NCI-H2029 treated with DMSO at 0.1 percent for 48 hours (cell line): ENCODE results near the gene DSP.
A peak's percentile ranks its signal among the peaks of the same experiment; 100 is the strongest.

ENCODE experiments used
- DNase-seq: peaks from one replicate; lab custom pipeline; 2025; lab: John Stamatoyannopoulos, UW

DSP gene, protein sequence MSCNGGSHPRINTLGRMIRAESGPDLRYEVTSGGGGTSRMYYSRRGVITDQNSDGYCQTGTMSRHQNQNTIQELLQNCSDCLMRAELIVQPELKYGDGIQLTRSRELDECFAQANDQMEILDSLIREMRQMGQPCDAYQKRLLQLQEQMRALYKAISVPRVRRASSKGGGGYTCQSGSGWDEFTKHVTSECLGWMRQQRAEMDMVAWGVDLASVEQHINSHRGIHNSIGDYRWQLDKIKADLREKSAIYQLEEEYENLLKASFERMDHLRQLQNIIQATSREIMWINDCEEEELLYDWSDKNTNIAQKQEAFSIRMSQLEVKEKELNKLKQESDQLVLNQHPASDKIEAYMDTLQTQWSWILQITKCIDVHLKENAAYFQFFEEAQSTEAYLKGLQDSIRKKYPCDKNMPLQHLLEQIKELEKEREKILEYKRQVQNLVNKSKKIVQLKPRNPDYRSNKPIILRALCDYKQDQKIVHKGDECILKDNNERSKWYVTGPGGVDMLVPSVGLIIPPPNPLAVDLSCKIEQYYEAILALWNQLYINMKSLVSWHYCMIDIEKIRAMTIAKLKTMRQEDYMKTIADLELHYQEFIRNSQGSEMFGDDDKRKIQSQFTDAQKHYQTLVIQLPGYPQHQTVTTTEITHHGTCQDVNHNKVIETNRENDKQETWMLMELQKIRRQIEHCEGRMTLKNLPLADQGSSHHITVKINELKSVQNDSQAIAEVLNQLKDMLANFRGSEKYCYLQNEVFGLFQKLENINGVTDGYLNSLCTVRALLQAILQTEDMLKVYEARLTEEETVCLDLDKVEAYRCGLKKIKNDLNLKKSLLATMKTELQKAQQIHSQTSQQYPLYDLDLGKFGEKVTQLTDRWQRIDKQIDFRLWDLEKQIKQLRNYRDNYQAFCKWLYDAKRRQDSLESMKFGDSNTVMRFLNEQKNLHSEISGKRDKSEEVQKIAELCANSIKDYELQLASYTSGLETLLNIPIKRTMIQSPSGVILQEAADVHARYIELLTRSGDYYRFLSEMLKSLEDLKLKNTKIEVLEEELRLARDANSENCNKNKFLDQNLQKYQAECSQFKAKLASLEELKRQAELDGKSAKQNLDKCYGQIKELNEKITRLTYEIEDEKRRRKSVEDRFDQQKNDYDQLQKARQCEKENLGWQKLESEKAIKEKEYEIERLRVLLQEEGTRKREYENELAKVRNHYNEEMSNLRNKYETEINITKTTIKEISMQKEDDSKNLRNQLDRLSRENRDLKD (N-terminal part only)

DNA sequence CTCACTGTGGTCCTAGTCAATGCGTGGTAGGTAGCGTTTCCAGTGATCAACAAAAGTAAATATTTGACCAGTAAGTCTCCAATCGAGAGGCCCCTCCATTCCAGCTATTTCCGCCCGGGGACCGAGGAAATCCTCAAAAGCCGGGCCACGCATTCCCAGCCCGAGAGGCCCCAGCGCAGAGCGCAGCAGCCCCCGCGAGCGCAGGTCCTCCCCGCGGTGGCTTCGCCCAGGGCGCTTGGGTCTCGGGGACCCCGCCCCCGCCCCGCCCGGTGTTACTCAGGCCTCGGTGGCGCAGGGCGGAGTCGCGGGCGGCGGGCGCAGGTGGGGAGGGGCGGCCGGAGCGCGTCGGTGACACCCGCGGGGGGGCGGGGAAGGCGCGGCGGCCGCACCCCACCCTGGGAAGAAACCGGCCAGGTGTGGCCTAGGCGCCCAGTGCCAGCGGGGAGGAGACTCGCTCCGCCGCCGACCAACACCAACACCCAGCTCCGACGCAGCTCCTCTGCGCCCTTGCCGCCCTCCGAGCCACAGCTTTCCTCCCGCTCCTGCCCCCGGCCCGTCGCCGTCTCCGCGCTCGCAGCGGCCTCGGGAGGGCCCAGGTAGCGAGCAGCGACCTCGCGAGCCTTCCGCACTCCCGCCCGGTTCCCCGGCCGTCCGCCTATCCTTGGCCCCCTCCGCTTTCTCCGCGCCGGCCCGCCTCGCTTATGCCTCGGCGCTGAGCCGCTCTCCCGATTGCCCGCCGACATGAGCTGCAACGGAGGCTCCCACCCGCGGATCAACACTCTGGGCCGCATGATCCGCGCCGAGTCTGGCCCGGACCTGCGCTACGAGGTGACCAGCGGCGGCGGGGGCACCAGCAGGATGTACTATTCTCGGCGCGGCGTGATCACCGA, at the start of gene DSP:
Gene DSP (plus strand): TSS at position 497 of the 890 bp plus-strand sequence. CDS start 245 bp downstream, at position 742.
- DNase-seq = peak; percentile 74

- no peak for DNase-seq
These were observed 47.6 kb upstream of the DSP start for GRCh38 chr6:7493866-7494265.

DNA sequence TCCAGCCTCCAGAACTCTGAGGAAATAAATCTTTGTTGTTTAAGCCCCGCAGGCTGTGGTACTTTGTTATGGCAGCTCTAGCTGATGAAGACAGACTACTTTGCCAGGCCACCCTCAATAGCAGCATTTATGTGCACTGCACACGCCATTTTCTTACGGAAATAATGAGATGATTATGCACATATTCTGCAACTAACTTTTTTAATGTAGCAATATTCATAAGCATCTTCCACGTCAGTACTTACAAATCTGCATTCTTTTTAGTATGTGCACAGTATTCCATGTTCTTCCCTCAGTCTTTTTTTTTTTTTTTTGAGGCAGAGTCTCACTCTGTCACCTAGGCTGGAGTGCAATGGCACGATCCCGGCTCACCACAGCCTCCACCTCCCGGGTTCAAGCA, 46.8 kb upstream of the DSP start:
- DNase-seq = no peak

- no peak for DNase-seq
These were observed 45.1 kb upstream of the DSP start for GRCh38 chr6:7496266-7496875.

DNA sequence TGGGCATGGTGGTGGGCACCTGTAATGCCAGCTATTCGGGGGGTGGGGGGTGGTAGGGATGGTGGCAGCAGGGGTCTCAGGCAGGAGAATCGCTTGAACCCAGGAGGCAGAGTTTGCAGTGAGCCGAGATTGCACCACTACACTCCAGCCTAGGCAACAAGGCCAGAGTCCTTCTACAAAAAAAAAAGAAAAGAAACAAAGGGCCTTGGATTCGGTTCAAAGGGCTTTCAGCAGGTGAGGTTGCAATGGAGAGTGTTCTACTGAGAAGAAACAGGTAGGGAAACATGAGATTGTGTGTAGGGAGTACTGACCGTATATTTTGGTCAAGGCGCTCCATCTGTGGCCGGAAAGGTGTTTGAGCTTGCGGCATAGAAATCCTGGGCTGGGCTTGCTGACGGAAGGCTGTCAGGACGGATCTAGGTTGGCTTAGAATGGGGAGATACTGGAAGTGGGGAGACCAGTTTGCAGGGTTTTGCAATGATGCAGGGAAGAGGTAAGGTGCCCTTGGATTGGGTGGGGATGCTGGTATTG, 40.7 kb upstream of the DSP start:
- DNase-seq = no peak

- no peak for DNase-seq
These were observed 38.7 kb upstream of the DSP start for GRCh38 chr6:7502743-7503142.

DNA sequence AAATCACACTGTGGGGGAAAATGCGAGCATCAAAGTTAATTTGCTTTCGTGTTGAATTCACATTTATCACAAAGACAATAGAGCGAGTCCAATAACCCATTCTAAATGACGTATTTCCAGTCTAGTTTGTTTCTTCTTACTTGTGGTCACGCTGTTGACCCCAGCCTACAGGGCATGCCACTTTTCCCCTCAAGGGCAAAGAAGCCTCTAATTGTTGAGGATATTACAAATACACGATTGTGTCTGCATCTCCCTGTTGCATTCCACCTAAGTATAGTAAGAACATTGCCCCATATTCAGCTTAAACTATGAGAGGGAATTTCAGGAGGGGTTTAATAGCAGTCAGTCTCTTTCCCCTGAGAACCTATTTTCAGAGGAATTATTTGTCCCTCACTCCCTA, 37.4 kb upstream of the DSP start:
- DNase-seq = no peak

DNA sequence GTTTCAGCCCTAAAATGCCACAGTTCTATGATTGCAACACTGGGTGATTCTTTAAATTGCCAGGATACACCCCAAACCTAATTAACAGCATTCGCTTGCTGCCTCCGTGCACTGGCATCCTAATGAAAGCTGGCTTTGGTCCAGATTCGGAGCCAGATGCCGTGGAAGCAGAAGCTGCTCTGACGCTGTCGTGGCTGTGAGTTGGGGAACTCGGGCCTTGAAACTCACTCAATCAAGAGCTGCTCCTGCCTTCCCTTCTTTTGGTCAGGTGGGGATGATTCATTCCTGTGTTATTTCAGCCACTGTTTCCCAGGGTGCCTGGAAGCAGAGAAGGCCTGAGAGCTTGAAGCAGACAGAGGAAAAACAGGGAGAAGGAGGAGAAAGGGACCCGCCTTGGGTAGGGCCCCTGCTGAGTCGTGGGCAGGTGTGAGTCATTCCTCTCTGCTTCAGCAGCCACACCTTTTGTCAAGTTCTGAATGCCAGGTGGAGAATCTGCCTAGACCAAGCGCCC, 36.2 kb upstream of the DSP start:
- peak; percentile 66 for DNase-seq

- no peak for DNase-seq
These were observed 33.9 kb upstream of the DSP start for GRCh38 chr6:7507600-7507999.

DNA sequence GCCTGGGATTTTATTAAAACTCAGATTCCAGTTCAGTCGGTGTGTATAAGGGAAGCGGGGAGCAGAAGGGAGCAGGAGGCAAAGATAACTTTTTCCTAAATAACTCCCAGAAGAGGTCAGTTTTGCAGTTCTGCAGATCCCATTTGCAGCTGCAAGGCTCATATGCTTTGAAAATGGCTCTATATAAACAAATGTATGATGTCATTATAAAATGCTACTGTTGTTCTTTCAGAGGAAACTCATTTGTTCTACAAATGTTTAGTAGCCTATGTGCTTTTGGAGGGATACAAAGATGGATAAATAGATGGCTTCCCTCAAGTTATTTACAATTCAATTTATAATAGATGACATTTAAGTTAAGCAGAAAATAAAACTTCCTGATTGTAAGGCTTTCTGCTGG, 29.2 kb upstream of the DSP start:
- no peak for DNase-seq

GRCh38 chr6:7513529-7513928, 27.9 kb upstream of the DSP start:
- DNase-seq = no peak

GRCh38 chr6:7515363-7515762, 26.1 kb upstream of the DSP start:
- DNase-seq = no peak

GRCh38 chr6:7518877-7519276, 22.6 kb upstream of the DSP start:
- DNase-seq = no peak

DNA sequence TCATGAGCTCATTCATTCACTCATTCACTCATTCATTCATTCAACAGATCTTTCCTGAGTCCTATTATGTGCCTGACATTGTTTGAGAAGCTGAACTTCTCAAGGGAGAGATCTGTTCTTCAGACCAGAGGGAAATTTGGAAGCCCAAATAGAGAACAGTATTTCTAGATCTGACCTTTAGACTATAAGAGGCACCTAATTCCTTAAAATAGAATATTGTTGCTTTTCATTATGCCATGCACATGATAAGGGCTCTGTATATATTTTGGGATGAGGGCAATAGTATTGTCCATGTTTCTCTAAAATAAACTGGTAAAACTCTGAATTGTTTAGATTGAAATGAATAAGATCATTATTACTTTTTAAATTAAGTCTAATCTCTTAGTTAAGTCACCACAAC, 18.6 kb upstream of the DSP start:
- no peak for DNase-seq

- no peak for DNase-seq
These were observed 17.5 kb upstream of the DSP start for GRCh38 chr6:7523922-7524321.

DNA sequence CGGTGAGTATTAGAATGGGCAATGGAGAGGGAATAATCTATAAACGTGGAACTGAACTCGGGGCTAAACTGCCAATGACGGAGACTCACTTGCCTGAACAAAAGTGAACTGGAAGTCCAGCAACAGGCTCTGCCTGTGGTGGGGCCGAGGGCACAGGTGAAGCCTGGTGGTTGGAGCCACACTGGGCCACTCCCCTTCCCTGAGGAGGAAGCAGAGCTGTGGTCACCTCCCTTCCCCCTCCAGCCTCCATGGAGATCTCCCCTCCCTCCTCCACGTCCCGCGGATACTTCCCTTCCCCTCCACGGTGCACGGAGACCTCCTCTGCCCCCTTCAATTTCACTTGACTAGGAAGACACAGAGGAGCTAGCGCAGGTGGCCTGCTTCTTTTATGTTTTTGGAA, 14.7 kb upstream of the DSP start:
- no peak for DNase-seq

GRCh38 chr6:7528565-7528964, 12.9 kb upstream of the DSP start:
- DNase-seq = no peak

GRCh38 chr6:7529141-7529540, 12.3 kb upstream of the DSP start:
- no peak for DNase-seq

DNA sequence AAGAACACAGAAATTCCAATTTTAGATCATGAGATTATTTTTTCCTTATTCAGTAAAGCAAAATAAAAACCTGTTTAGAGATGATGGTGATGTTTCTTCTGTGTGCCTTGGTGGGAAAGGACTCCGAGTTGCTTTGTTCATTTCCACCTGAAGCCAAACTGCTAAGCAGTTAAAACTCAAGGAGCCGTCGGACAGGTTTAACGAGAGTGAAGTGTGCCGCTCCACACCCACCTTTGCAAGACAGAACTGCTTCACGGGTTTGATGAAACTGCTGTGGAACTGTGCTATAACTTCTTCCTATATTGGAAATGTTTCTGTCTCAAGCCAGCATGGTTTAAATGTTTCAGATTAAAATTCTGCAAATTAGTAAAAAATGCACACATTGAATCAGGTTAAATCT, 9.2 kb upstream of the DSP start:
- peak; percentile 63 for DNase-seq

DNA sequence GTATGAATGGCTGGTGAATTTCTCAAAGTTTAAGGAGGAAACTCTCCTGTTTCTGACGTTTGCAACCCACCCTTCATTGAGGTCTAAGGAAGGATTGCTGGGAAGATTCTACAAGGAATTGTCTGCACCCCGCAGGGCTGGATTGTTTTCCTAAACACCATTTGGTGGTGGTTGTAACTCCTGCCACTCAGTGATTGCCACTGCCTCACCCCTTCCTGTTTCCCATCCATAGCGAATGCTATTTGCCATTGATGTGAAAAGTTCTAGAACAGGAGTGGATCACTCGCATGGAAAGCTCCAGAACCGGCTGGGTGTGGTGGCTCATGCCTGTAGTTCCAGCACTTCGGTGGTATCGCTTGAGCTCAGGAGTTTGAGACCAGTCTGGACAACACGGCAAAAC, 8.7 kb upstream of the DSP start:
- DNase-seq = no peak
